Measurements from ENCODE around the gene CDH22. TPM values are rescaled to one million over a fixed set of nuclear protein-coding genes. Genes with fewer than 3 reads are reported as not detected.

Gene CDH22
- total and polyA plus RNA-seq, 10 of the 15 experiments (the other 5 are each of a cell fraction or from before 2014, with no cell fraction given): not detected

- FAIRE-seq (no peak), ATAC-seq (no peak), DNase-seq (ENCODE audit: low read depth, low spot score) (no peak)
- H3K4me2 ChIP-seq (ENCODE audit: control insufficient read depth, insufficient read depth): no peak overlapping the region
- H2AFZ ChIP-seq (ENCODE audit: control insufficient read depth, low read depth, low read length): no peak overlapping the region
- intact Hi-C loops (cut with micrococcal nuclease; ENCODE audit: unreplicated experiment) (no loop called here), in situ Hi-C loops (cut with MboI) (no loop called here)
- ChIA-PET SMC1A (ENCODE audit: uncharacterized antibody, unreplicated experiment) (no interaction called here), CTCF (interaction anchor here (1.0 to 1.2 kb wide), 2 partner anchors 13 to 30 kb away, joined by 4 read pairs; no protein-coding TSS in a partner anchor), POLR2A (no interaction called here), RAD21 (ENCODE audit: unreplicated experiment) (no interaction called here)
- H3K36me3 ChIP-seq (ENCODE audit: control insufficient read depth in 2 of 2, insufficient read depth in 2 of 2, low read length in 1 of 2): no peaks in the 10 kb centered on the region
- no TSS peak for BruUV-seq (replicated peaks)
- no peaks in the 10 kb centered on the region for H4K20me1 ChIP-seq (ENCODE audit: control insufficient read depth, insufficient read depth)
- H3K9me3 ChIP-seq (replicated peaks; ENCODE audit: control insufficient read depth, insufficient read depth, low read length): no peaks in the 10 kb centered on the region
- no peak overlapping the region for H3K9ac ChIP-seq (ENCODE audit: control insufficient read depth, insufficient read depth, low read length)
- WGBS (ENCODE audit: insufficient coverage, insufficient replicate concordance, low lambda C conversion rate, missing lambda C conversion rate): 14% methylated on average over 3 of the region's 3 CpGs
- no peaks in the 10 kb centered on the region for H3K4me1 ChIP-seq (ENCODE audit: control insufficient read depth, insufficient read depth, low read length)
- peaks cover 4 to 6% of the 10 kb centered on the region in 2 experiments; a peak in 3 of 4 replicates for H3K27me3 ChIP-seq (replicated peaks in 1 of 2; ENCODE audit: control insufficient read depth in 2 of 2, insufficient read depth in 2 of 2, low read length in 1 of 2)
- no peak overlapping the region for H3K4me3 ChIP-seq
- H3K27ac ChIP-seq (ENCODE audit: control insufficient read depth, insufficient read depth): no peak overlapping the region
- H3K79me2 ChIP-seq (ENCODE audit: control insufficient read depth, insufficient read depth, low read length): no peaks in the 10 kb centered on the region
- TF ChIP-seq ZNF217 (IDR thresholded peaks at IDR 0.05) (no peak), MXI1 (IDR thresholded peaks at IDR 0.05; ENCODE audit: low read depth, low read length) (no peak), TAF1 (IDR thresholded peaks at IDR 0.05; ENCODE audit: borderline replicate concordance, low read depth, low read length) (no peak), BCL11A (IDR thresholded peaks at IDR 0.05; ENCODE audit: low read depth, low read length) (no peak), ATF2 (IDR thresholded peaks at IDR 0.05; ENCODE audit: low read length) (no peak), TARDBP (IDR thresholded peaks at IDR 0.05; ENCODE audit: borderline replicate concordance) (no peak), SMAD1 (IDR thresholded peaks at IDR 0.05; ENCODE audit: low read depth, partially characterized antibody) (no peak), STAT3 (IDR thresholded peaks at IDR 0.05; ENCODE audit: low read depth, low read length) (no peak), E2F4 (IDR thresholded peaks at IDR 0.05; ENCODE audit: low read depth, low read length) (no peak), PAX5 (IDR thresholded peaks at IDR 0.05; ENCODE audit: borderline replicate concordance, low read depth, low read length) (no peak)
- TF ChIP-seq, protein P1, sequence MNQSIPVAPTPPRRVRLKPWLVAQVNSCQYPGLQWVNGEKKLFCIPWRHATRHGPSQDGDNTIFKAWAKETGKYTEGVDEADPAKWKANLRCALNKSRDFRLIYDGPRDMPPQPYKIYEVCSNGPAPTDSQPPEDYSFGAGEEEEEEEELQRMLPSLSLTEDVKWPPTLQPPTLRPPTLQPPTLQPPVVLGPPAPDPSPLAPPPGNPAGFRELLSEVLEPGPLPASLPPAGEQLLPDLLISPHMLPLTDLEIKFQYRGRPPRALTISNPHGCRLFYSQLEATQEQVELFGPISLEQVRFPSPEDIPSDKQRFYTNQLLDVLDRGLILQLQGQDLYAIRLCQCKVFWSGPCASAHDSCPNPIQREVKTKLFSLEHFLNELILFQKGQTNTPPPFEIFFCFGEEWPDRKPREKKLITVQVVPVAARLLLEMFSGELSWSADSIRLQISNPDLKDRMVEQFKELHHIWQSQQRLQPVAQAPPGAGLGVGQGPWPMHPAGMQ (IDR thresholded peaks at IDR 0.05; ENCODE audit: borderline replicate concordance): no peak
- TF ChIP-seq, protein P2, sequence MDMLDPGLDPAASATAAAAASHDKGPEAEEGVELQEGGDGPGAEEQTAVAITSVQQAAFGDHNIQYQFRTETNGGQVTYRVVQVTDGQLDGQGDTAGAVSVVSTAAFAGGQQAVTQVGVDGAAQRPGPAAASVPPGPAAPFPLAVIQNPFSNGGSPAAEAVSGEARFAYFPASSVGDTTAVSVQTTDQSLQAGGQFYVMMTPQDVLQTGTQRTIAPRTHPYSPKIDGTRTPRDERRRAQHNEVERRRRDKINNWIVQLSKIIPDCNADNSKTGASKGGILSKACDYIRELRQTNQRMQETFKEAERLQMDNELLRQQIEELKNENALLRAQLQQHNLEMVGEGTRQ (IDR thresholded peaks at IDR 0.05; ENCODE audit: borderline replicate concordance, low read depth, low read length): no peak
- TF ChIP-seq, protein P3, sequence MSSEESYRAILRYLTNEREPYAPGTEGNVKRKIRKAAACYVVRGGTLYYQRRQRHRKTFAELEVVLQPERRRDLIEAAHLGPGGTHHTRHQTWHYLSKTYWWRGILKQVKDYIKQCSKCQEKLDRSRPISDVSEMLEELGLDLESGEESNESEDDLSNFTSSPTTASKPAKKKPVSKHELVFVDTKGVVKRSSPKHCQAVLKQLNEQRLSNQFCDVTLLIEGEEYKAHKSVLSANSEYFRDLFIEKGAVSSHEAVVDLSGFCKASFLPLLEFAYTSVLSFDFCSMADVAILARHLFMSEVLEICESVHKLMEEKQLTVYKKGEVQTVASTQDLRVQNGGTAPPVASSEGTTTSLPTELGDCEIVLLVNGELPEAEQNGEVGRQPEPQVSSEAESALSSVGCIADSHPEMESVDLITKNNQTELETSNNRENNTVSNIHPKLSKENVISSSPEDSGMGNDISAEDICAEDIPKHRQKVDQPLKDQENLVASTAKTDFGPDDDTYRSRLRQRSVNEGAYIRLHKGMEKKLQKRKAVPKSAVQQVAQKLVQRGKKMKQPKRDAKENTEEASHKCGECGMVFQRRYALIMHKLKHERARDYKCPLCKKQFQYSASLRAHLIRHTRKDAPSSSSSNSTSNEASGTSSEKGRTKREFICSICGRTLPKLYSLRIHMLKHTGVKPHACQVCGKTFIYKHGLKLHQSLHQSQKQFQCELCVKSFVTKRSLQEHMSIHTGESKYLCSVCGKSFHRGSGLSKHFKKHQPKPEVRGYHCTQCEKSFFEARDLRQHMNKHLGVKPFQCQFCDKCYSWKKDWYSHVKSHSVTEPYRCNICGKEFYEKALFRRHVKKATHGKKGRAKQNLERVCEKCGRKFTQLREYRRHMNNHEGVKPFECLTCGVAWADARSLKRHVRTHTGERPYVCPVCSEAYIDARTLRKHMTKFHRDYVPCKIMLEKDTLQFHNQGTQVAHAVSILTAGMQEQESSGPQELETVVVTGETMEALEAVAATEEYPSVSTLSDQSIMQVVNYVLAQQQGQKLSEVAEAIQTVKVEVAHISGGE (CRISPR knock-in tag; IDR thresholded peaks at IDR 0.05): no peak
Observed at GRCh38 chr20:46336735-46337134, 28.4 kb upstream of the CDH22 start.

Measured in GM12878 (cell line).